IPS-11a (cell line): ENCODE data around the gene CACYBP.

Experiments used
- H3K4me3 ChIP-seq: one replicate; pipeline ENCODE4 v1.5.1; 2013; ENCODE audit warnings: low read depth, low read length, control low read depth

Gene CACYBP, protein sequence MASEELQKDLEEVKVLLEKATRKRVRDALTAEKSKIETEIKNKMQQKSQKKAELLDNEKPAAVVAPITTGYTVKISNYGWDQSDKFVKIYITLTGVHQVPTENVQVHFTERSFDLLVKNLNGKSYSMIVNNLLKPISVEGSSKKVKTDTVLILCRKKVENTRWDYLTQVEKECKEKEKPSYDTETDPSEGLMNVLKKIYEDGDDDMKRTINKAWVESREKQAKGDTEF

GRCh38 chr1:174999936-175000696 is at the start of gene CACYBP:
TSS of gene CACYBP (plus strand) at chr1:174999947. CDS start at chr1:175000181, 234 bp downstream.
- peak within 1 kb of the TSS; percentile 97 for H3K4me3 ChIP-seq

DNA sequence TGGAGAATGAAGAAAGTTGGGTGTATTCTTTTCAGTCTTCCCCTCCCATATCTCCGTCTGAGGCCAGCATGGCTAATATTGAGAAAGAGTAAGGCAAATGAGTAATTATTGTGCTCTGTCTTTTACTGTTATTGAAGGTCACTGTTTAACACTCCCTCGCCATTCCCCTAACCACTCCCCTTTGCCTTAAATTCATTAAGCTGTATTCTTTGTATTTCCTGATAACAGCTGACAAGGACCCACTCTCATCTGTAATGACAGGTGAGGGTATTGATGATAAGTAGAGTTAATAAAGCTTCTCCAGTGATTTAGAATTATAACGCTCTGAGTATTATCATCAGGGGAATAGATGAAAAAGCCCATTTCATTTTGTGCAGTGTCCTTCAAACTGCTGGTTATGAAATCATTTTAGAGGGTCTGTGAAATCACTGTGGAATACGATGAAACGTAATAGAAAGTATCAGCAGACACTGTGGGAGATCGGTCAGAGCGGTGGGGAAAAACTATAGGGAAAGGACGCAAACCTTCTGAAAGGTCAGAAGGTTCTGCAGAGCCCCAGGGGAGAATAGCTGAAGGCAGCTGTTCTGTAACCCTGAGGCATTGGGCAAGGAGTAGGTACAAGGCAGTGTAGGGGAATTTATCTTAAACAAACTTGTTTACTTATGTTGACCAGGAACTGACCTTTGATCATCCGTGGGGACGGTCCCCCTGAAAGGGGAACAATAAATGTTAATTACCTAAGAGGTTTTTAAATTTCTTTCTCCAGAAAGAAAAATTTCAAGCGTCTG is 46.3 kb upstream of the CACYBP start:
- no peak overlapping the region for H3K4me3 ChIP-seq

GRCh38 chr1:174954073-174954460 is 45.7 kb upstream of the CACYBP start:
- H3K4me3 ChIP-seq: no peak overlapping the region

DNA sequence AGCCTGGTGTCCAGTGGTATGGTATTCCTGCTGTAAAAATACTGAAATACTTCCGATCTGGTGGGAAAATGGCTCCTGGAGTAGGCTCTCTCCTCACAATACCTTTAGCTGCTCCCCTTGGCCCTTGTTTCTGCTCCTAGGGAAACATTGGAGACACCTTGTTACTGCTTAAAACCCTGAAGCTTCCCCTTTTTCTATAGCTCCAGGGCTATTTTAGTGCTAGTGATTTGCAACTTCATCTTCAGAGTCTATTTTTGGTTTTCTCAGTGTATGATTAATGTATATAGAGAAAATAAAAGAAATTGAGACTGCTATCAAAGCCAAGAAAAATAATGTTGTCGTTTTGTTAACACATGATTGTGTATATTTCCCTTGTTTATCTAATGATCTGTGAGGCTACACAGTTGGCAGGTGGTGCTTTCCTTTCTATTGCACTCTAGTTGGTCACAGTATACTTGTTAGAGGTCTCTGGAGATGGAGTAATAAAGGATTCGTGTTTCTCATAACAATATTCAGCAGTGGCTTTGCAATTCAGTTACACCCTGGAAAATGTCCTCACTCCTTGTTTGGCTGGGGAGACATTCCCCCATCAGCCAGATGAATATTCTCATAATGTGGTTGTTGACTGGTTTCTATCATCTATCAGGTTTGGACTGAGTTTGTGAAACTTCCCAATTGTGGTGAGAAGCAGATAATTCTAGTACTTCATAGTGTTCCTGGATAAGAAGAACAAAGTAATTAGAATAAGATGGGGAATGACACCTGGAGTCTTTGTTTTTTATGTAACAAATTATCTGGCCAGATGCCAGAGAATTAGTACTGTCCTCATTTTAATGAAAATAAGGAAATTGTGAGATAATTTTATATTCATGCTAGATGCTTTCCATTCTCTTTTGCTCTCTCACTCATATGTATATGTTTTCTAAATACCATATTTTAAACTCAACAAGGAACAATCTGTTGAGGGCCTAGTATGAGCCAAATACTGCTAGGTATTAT is 44.8 kb upstream of the CACYBP start:
- H3K4me3 ChIP-seq: no peak overlapping the region

GRCh38 chr1:174956086-174956485 is 43.7 kb upstream of the CACYBP start:
- H3K4me3 ChIP-seq: no peak overlapping the region

GRCh38 chr1:174956976-174957375 is 42.8 kb upstream of the CACYBP start:
- H3K4me3 ChIP-seq: no peak overlapping the region

GRCh38 chr1:174957829-174958228 is 41.9 kb upstream of the CACYBP start:
- H3K4me3 ChIP-seq: no peak overlapping the region

GRCh38 chr1:174958396-174958795 is 41.4 kb upstream of the CACYBP start:
- no peak overlapping the region for H3K4me3 ChIP-seq

- H3K4me3 ChIP-seq: no peak overlapping the region
These were observed 39.4 kb upstream of the CACYBP start for GRCh38 chr1:174960362-174960761.

DNA sequence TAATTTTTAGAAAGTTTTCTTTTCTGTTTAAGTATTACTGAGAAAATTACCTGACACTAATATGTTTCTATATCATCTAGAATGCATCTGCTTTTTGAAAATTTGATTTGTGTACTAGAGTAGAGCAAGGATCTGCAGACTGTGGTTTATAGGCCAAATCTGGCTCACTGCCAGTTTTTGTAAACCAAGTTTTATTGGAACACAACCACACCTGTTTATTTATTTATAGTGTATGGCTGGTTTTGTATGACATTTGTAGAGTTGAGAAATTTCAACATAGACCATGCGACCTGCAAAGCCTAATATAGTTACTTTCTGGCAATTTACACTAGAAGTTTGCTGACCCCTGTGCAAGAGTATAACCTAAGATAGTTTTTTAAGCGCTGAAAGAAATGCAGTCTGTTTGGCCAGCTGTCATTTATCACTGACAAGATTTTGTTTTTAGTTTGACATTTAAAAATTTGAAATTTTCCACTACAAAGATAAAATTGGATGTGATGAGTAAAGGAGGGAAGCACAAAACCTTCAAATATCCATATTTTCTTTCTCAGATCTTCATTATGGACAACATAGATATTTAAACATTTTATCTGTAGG is 36.1 kb upstream of the CACYBP start:
- no peak overlapping the region for H3K4me3 ChIP-seq

GRCh38 chr1:174964261-174964971 is 35.3 kb upstream of the CACYBP start:
- H3K4me3 ChIP-seq: no peak overlapping the region

DNA sequence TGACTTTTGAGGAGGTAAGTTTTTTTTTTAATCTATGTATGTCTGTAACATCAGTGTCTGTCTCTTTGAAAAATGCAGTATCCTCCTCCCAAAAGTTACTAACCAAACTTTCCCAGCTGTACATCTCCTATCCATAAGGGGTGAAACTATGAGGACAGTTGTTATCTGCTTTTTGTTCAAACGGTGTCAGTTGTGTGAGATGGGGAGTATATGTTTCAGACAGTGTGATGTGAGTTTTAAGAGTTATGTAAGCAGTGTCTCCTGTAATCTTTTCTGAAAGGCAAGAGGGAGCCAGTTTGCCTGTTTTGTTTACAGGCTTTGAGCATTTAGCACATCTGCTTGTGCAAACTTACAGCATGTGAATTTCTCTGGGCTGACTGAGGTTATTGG is 34.8 kb upstream of the CACYBP start:
- no peak overlapping the region for H3K4me3 ChIP-seq

GRCh38 chr1:174965362-174966007 is 34.3 kb upstream of the CACYBP start:
- no peak overlapping the region for H3K4me3 ChIP-seq

DNA sequence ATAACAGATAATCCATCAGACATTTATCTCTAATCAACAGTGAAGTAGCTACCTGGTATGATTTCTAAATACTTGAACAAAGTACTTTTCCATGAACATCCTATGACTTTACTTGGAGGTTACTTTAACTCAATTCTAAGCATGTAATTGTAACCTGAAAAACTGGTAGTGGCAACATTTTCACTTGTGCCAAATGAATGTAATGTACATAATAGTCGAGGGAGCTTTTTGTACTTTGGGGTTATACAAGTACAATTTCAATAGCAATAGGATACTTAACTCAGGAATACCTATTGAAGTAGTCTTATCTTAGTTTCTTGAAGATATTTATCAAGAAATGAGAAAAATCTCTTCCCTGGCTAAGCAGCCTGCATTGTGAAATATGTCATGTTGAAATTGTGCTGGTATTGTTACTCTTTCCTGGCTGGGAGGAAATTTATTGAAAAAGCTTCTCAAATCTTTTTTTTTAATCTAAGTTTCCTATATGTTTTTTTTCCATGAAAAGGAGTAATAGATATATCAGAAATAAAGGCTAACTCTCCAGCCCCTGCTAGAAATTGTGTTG is 33.7 kb upstream of the CACYBP start:
- H3K4me3 ChIP-seq: no peak overlapping the region

DNA sequence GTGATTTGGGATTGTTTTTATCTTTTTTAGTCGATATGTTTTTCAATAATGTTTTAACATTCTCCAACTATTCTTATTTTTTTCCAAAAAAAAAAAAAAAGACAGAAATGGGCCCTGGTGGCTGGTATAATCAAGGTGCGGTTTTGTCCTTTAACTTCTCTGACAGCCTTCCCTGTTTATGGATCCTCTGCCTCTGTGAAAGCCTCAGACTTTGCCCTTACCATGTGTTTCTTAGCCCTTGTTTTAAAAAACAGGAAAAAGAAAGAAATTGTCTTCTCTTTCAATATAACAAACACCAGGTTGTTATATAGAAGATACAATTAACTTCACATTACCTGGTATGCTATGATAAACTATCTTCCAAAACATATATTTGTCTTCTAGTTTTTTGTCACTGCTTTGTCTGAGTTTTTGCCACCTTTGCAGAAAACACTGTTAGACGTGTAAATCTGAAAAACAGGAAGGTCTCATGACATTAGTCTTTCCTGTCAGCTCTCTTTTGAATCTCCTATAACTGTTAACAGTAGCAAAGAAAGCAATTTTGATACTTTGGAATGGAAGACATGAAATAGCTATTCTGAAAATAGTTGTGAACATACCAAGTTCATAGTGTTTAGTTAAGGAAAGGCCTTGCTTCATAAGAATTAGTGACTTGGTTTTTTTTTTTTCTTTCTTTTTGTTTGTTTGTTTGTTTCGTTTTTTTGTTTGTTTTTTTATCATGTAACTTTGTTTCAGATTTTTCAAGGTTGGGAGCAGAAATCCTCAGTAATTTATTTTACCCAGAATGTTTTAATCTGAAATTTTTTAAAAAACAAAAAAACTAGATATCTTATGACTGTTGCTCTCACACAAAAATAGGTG is 31.7 kb upstream of the CACYBP start:
- no peak overlapping the region for H3K4me3 ChIP-seq

GRCh38 chr1:174968750-174969244 is 30.9 kb upstream of the CACYBP start:
- no peak overlapping the region for H3K4me3 ChIP-seq

DNA sequence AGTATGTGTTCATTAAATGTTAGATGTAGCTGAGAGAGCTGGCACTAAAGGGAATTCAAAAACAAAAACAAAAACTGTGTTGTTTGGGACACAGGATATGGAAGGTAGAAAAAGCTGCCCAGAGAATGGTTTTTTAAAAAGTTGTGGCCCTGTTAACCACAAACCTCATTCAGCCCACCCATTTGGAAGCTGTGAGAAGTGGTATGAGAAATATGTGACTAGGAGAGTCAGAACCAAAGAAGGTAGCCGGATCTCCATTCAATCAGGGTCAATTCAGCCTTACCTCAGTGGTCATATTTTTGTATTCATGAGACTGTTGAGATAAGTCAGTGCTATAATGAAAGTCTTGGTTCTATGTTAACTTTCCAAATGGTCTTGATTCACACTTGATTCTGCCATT is 29.8 kb upstream of the CACYBP start:
- no peak overlapping the region for H3K4me3 ChIP-seq

GRCh38 chr1:174971466-174971865 is 28.3 kb upstream of the CACYBP start:
- H3K4me3 ChIP-seq: no peak overlapping the region
